IMR-90 (cell line): ENCODE measurements around the gene PDZRN3. TPM values are rescaled to one million over a fixed set of nuclear protein-coding genes. Genes with fewer than 3 reads are reported as not detected.

ENCODE experiments used
- ATAC-seq: fragments of 200-7000 bp; cut with Tn5 transposase; 2 replicates; pipeline ENCODE4 v1.9.1; 2020; ENCODE audit warnings: low read depth, mild to moderate bottlenecking, moderate library complexity
- BruUV-seq: library from RNA; stranded (reverse); fragments of 400-500 nt; replicated peaks from 2 replicates; lab custom pipeline; 2021; lab: Mats Ljungman, UMichigan
- CTCF ChIA-PET: fragments of 300-600 bp; formaldehyde crosslinking; extraction: SDS; loops from one replicate; lab custom pipeline; 2021; ENCODE audit warnings: antibody characterized with exemption; lab: Yijun Ruan, JAX
- POLR2A ChIA-PET: fragments of 300-600 bp; sonication (Branson Sonifier 250); formaldehyde crosslinking; loops from one replicate; lab custom pipeline; 2022; ENCODE audit warnings: antibody characterized with exemption; ENCODE audit not compliant: unreplicated experiment; lab: Charles Lee
- DNase-seq: peaks from one replicate; pipeline ENCODE4 v3.0.0; 2013
- H2AFZ ChIP-seq: replicated peaks from 2 replicates; pipeline ENCODE3; 2013; ENCODE audit warnings: low read length, mild to moderate bottlenecking; ENCODE audit not compliant: poor library complexity
- H2AK5ac ChIP-seq: 2 replicates; pipeline ENCODE4 v1.6.1; 2013; ENCODE audit warnings: low read depth, low read length, inconsistent platforms
- H2AK9ac ChIP-seq: replicated peaks from 2 replicates; pipeline ENCODE3; 2013; ENCODE audit warnings: mild to moderate bottlenecking, low read depth, low read length, moderate library complexity; ENCODE audit not compliant: poor library complexity
- H2BK120ac ChIP-seq: 2 replicates; pipeline ENCODE4 v1.6.1; 2013; ENCODE audit warnings: low read depth, low read length, inconsistent platforms
- H2BK15ac ChIP-seq: 3 replicates; pipeline ENCODE4 v1.6.1; 2013; ENCODE audit warnings: low read depth, low read length, inconsistent platforms
- H2BK20ac ChIP-seq: 2 replicates; pipeline ENCODE4 v1.6.1; 2013; ENCODE audit warnings: low read depth, mild to moderate bottlenecking, inconsistent platforms, low read length, moderate library complexity
- H2BK5ac ChIP-seq: 2 replicates; pipeline ENCODE4 v1.6.1; 2013; ENCODE audit warnings: mild to moderate bottlenecking, low read depth, low read length, inconsistent platforms; ENCODE audit not compliant: poor library complexity, severe bottlenecking
- H3K14ac ChIP-seq: replicated peaks from 2 replicates; pipeline ENCODE4 v1.6.1; 2013; ENCODE audit warnings: low read depth, low read length, inconsistent platforms
- H3K18ac ChIP-seq: 2 replicates; pipeline ENCODE4 v1.6.1; 2013; ENCODE audit warnings: low read depth, low read length, control low read depth
- H3K23ac ChIP-seq: 2 replicates; pipeline ENCODE4 v1.6.1; 2013; ENCODE audit warnings: low read depth, low read length, inconsistent platforms
- H3K27ac ChIP-seq: 2 replicates; pipeline ENCODE4 v1.5.1; 2013; ENCODE audit warnings: mild to moderate bottlenecking, control low read depth, low read length; ENCODE audit not compliant: insufficient read depth
- H3K27me3 ChIP-seq: 2 replicates; pipeline ENCODE4 v1.6.1; 2013; ENCODE audit warnings: low read length; ENCODE audit not compliant: control insufficient read depth, insufficient read depth
- H3K36me3 ChIP-seq: 2 replicates; pipeline ENCODE4 v1.6.1; 2013; ENCODE audit warnings: low read length, mixed read lengths; ENCODE audit not compliant: control insufficient read depth, insufficient read depth
- H3K4ac ChIP-seq: 2 replicates; pipeline ENCODE4 v1.6.1; 2013; ENCODE audit warnings: low read depth, low read length, inconsistent platforms
- H3K4me1 ChIP-seq: 2 replicates; pipeline ENCODE4 v1.6.1; 2013; ENCODE audit warnings: low read length, mixed read lengths; ENCODE audit not compliant: control insufficient read depth, insufficient read depth
- H3K4me2 ChIP-seq: 2 replicates; pipeline ENCODE4 v1.6.1; 2013; ENCODE audit warnings: low read depth, mild to moderate bottlenecking, control low read depth, low read length, moderate library complexity
- H3K4me3 ChIP-seq: 2 replicates; pipeline ENCODE4 v1.5.1; 2013; ENCODE audit warnings: low read depth, mild to moderate bottlenecking, control low read depth, low read length, moderate library complexity; ENCODE audit not compliant: insufficient read depth
- H3K56ac ChIP-seq: 2 replicates; pipeline ENCODE4 v1.6.1; 2013; ENCODE audit warnings: low read length, inconsistent platforms; ENCODE audit not compliant: insufficient read depth; ENCODE audit errors: extremely low read depth
- H3K79me1 ChIP-seq, 2 experiments: 2 replicates each; pipeline ENCODE4 v1.6.1; 2013; ENCODE audit warnings: low read length in 2 of 2, inconsistent platforms in 1 of 2, low read depth in 1 of 2
- H3K9ac ChIP-seq: 2 replicates; pipeline ENCODE4 v1.6.1; 2013; ENCODE audit warnings: low read depth, low read length, control low read depth
- H3K9me1 ChIP-seq: 2 replicates; pipeline ENCODE4 v1.6.1; 2013; ENCODE audit warnings: low read length, inconsistent platforms; ENCODE audit not compliant: insufficient read depth
- H3K9me3 ChIP-seq: 2 replicates; pipeline ENCODE4 v1.6.1; 2013; ENCODE audit warnings: low read length; ENCODE audit not compliant: control insufficient read depth, insufficient read depth
- H4K20me1 ChIP-seq: 2 replicates; pipeline ENCODE4 v1.6.1; 2013; ENCODE audit warnings: low read length, inconsistent platforms; ENCODE audit not compliant: insufficient read depth
- H4K5ac ChIP-seq: 2 replicates; pipeline ENCODE4 v1.6.1; 2013; ENCODE audit warnings: mild to moderate bottlenecking, low read depth, low read length, control low read depth
- H4K8ac ChIP-seq, 2 experiments: 2 replicates each; pipeline ENCODE4 v1.6.1; 2013; ENCODE audit warnings: low read depth in 2 of 2, low read length in 2 of 2, control low read depth in 1 of 2, inconsistent platforms in 1 of 2
- H4K91ac ChIP-seq: 2 replicates; pipeline ENCODE4 v1.6.1; 2013; ENCODE audit warnings: low read depth, low read length, inconsistent platforms; ENCODE audit not compliant: insufficient read depth
- BHLHE40 ChIP-seq: fragments of 150-350 bp; IDR thresholded peaks from 2 replicates; pipeline ENCODE4 v1.6.1; 2016; ENCODE audit warnings: mild to moderate bottlenecking, low read depth, low read length
- CEBPB ChIP-seq: IDR thresholded peaks from 2 replicates; pipeline ENCODE4 v1.6.1; 2012; ENCODE audit warnings: low read depth, low read length, improper control_type of control experiment
- CHD1 ChIP-seq: IDR thresholded peaks from 2 replicates; pipeline ENCODE4 v1.6.1; 2012; ENCODE audit warnings: low read depth, low read length, improper control_type of control experiment
- CTCF ChIP-seq: conservative IDR thresholded peaks from 2 replicates; pipeline ENCODE4 v1.5.1; 2012; ENCODE audit warnings: mild to moderate bottlenecking, low read depth, low read length, improper control_type of control experiment
- MAFK ChIP-seq: IDR thresholded peaks from 2 replicates; pipeline ENCODE4 v1.6.1; 2012; ENCODE audit warnings: low read depth, low read length, improper control_type of control experiment
- MAZ ChIP-seq: IDR thresholded peaks from 2 replicates; pipeline ENCODE4 v1.6.1; 2012; ENCODE audit warnings: low read depth, mild to moderate bottlenecking, low read length, improper control_type of control experiment, moderate library complexity, borderline replicate concordance
- NFE2L2 ChIP-seq: fragments of 150-350 bp; IDR thresholded peaks from 2 replicates; pipeline ENCODE4 v1.6.1; 2016; ENCODE audit warnings: low read depth, mild to moderate bottlenecking, low read length
- POLR2A ChIP-seq: IDR thresholded peaks from 2 replicates; pipeline ENCODE4 v1.6.1; 2012; ENCODE audit warnings: mild to moderate bottlenecking, low read depth, low read length
- RAD21 ChIP-seq: IDR thresholded peaks from 2 replicates; pipeline ENCODE4 v1.6.1; 2012; ENCODE audit warnings: low read length, improper control_type of control experiment
- RCOR1 ChIP-seq: IDR thresholded peaks from 2 replicates; pipeline ENCODE4 v1.6.1; 2012; ENCODE audit warnings: mild to moderate bottlenecking, low read length, improper control_type of control experiment; ENCODE audit not compliant: insufficient replicate concordance
- RFX5 ChIP-seq: IDR thresholded peaks from 2 replicates; pipeline ENCODE4 v1.8.0; 2012; ENCODE audit warnings: low read depth, mild to moderate bottlenecking, low read length, moderate library complexity
- SMC3 ChIP-seq: fragments of 150-350 bp; IDR thresholded peaks from 2 replicates; pipeline ENCODE4 v1.6.1; 2016; ENCODE audit warnings: low read depth, mild to moderate bottlenecking, antibody characterized with exemption, low read length, moderate library complexity
- USF2 ChIP-seq: fragments of 150-350 bp; IDR thresholded peaks from 2 replicates; pipeline ENCODE4 v1.6.1; 2017; ENCODE audit warnings: mild to moderate bottlenecking, antibody characterized with exemption, low read length, low read depth
- WGBS, 2 experiments: methylation state at CpG; one replicate each; pipeline versions ENCODE4 v1.1.5 to v1.1.7; 2013; ENCODE audit warnings: missing lambda C conversion rate in 2 of 2; ENCODE audit not compliant: insufficient read length in 1 of 2; ENCODE audit errors: extremely low coverage in 2 of 2; 5-methylcytosine and 5-hydroxymethylcytosine counted together
- dilution Hi-C: fragments of 300-500 bp; cut with HindIII; formaldehyde crosslinking; loops from one replicate; pipeline ENCODE4 v1.14.3; 2018; ENCODE audit warnings: low sequenced_read_pairs; ENCODE audit not compliant: unreplicated experiment
- in situ Hi-C: fragments of 300-500 bp; cut with MboI; formaldehyde crosslinking; loops from 3 replicates; pipeline ENCODE4 v1.14.3; 2019; ENCODE audit warnings: low sequenced_read_pairs, inconsistent platforms, mixed read lengths
- intact Hi-C: fragments of 100-400 bp; cut with micrococcal nuclease; formaldehyde crosslinking; loops from 2 replicates; pipeline ENCODE4 v1.10.0; 2022
- polyA plus RNA-seq, 3 experiments: library from polyadenylated mRNA; depleted of rRNA; stranded (reverse); fragments of >200 nt; gene quantifications; 2 replicates each; pipeline ENCODE4 v1.2.3, GENCODE V29; 2012; ENCODE audit warnings: low replicate concordance in 1 of 3
- total RNA-seq: library from RNA; depleted of rRNA; stranded (reverse); fragments of >200 nt; gene quantifications from 2 replicates; pipeline ENCODE4 v1.2.3, GENCODE V29; 2012
- TF ChIP-seq, protein P1 (sequence below): fragments of 150-350 bp; IDR thresholded peaks from 2 replicates; pipeline ENCODE4 v1.6.1; 2016; ENCODE audit warnings: low read depth, mild to moderate bottlenecking, low read length, moderate library complexity, borderline replicate concordance

Gene PDZRN3
- total and polyA plus RNA-seq, 2 of the 4 experiments (the other 2 are of a cell fraction): 9.4 to 17.0 TPM

- Histone ChIP-seq H3K27me3 (no peaks in the 10 kb centered on the region), H2BK5ac (no peak overlapping the region), H3K36me3 (no peaks in the 10 kb centered on the region), H2AK9ac (no peak overlapping the region), H3K23ac (0 out of 2 replicates have a peak overlapping the region, but pooled peaks have one; percentile 3), H4K5ac (no peak overlapping the region), H3K4me3 (no peak overlapping the region), H4K20me1 (0 out of 2 replicates have a peak, but pooled peaks cover 7% of the 10 kb centered on the region), H2BK15ac (0 out of 3 replicates have a peak overlapping the region, but pooled peaks have one; percentile 7), H2BK20ac (peak overlapping the region; percentile 59; the same call in 1 of the 2 replicates), H3K18ac (no peak overlapping the region; the same call in 1 of the 2 replicates), H3K14ac (peak overlapping the region; percentile 37; the same call in 1 of the 2 replicates), H2AK5ac (peak overlapping the region; percentile 50; the same call in 1 of the 2 replicates), H3K4me2 (no peak overlapping the region), H3K9me1 (peaks cover 15% of the 10 kb centered on the region), H3K27ac (no peak overlapping the region), H3K9ac (no peak overlapping the region), H2AFZ (no peak overlapping the region), H2BK120ac (0 out of 2 replicates have a peak overlapping the region, but pooled peaks have one; percentile 32), H3K56ac (no peak overlapping the region), H4K91ac (peak overlapping the region; percentile 5; the same call in 1 of the 2 replicates), H3K79me1 (peaks cover 13 to 28% of the 10 kb centered on the region in 2 experiments), H3K4me1 (peaks cover 15% of the 10 kb centered on the region), H4K8ac (peak overlapping the region in 1 of 2 experiments; percentile 31; a peak in 1 of 4 replicates), H3K4ac (0 out of 2 replicates have a peak overlapping the region, but pooled peaks have one; percentile 42), H3K9me3 (no peaks in the 10 kb centered on the region)
- no TSS peak for BruUV-seq
- ATAC-seq (no peak), DNase-seq (no peak)
- TF ChIP-seq POLR2A (no peak), MAZ (no peak), CHD1 (no peak), BHLHE40 (no peak), SMC3 (no peak), NFE2L2 (no peak), CTCF (no peak), RAD21 (no peak), RFX5 (no peak), MAFK (no peak), USF2 (no peak), CEBPB (no peak), RCOR1 (no peak)
- TF ChIP-seq, protein P1, sequence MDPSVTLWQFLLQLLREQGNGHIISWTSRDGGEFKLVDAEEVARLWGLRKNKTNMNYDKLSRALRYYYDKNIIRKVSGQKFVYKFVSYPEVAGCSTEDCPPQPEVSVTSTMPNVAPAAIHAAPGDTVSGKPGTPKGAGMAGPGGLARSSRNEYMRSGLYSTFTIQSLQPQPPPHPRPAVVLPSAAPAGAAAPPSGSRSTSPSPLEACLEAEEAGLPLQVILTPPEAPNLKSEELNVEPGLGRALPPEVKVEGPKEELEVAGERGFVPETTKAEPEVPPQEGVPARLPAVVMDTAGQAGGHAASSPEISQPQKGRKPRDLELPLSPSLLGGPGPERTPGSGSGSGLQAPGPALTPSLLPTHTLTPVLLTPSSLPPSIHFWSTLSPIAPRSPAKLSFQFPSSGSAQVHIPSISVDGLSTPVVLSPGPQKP: no peak
- dilution Hi-C loops (no loop called here), intact Hi-C loops (no loop called here), in situ Hi-C loops (no loop called here)
- CTCF ChIA-PET: interaction anchor here (0.5 to 1.2 kb wide), 3 partner anchors 10 to 80 kb away, joined by 3 to 4 read pairs (median 3); no protein-coding TSS in a partner anchor
- WGBS, 2 experiments: no CpG with 5 or more reads among the region's 3 CpGs
- POLR2A ChIA-PET: no interaction called here
Observed at GRCh38 chr3:73543412-73543811, 81.3 kb downstream of the PDZRN3 start.
